ENCODE measurements around the gene STUM. TPM values are rescaled to one million over a fixed set of nuclear protein-coding genes. Genes with fewer than 3 reads are reported as not detected.

Gene STUM
- total and polyA plus RNA-seq, 10 of the 15 experiments (the other 5 are each of a cell fraction or from before 2014, with no cell fraction given), result under 0.01 to 0.15 (median 0.09) TPM; not detected in 5

- Histone ChIP-seq H3K79me2 (ENCODE audit: control insufficient read depth, insufficient read depth, low read length) (peaks cover 13% of the 10 kb centered on the region), H3K9ac (ENCODE audit: control insufficient read depth, insufficient read depth, low read length) (no peak overlapping the region), H3K36me3 (ENCODE audit: control insufficient read depth in 2 of 2, insufficient read depth in 2 of 2, low read length in 1 of 2) (peaks cover 8 to 16% of the 10 kb centered on the region in 2 experiments; a peak in 3 of 4 replicates), H3K4me3 (no peak overlapping the region), H2AFZ (ENCODE audit: control insufficient read depth, low read depth, low read length) (no peak overlapping the region), H3K9me3 (replicated peaks; ENCODE audit: control insufficient read depth, insufficient read depth, low read length) (no peaks in the 10 kb centered on the region), H3K27ac (ENCODE audit: control insufficient read depth, insufficient read depth) (no peak overlapping the region), H3K27me3 (replicated peaks in 1 of 2; ENCODE audit: control insufficient read depth in 2 of 2, insufficient read depth in 2 of 2, low read length in 1 of 2) (no peaks in the 10 kb centered on the region), H3K4me2 (ENCODE audit: control insufficient read depth, insufficient read depth) (no peak overlapping the region), H3K4me1 (ENCODE audit: control insufficient read depth, insufficient read depth, low read length) (peaks cover 25% of the 10 kb centered on the region), H4K20me1 (ENCODE audit: control insufficient read depth, insufficient read depth) (peaks cover 5% of the 10 kb centered on the region; the same call in 1 of the 2 replicates)
- DNase-seq (ENCODE audit: low read depth, low spot score), result no peak
- ChIA-PET SMC1A (ENCODE audit: uncharacterized antibody, unreplicated experiment) (interaction anchor here (1.0 to 3.1 kb wide), 2 partner anchors 11 to 176 kb away, joined by 3 to 10 read pairs; no protein-coding TSS in a partner anchor), POLR2A (no interaction called here), CTCF (interaction anchor here (0.7 to 1.5 kb wide), 5 partner anchors 9 to 164 kb away, joined by 3 to 6 read pairs (median 3); no protein-coding TSS in a partner anchor), RAD21 (ENCODE audit: unreplicated experiment) (interaction anchor here (1.0 kb wide), 1 partner anchor 12 kb away, joined by 3 read pairs; no protein-coding TSS in a partner anchor)
- FAIRE-seq, result no peak
- ATAC-seq, result no peak
- in situ Hi-C loops (cut with MboI) (no loop called here), intact Hi-C loops (cut with micrococcal nuclease; ENCODE audit: unreplicated experiment) (no loop called here)
- TF ChIP-seq POU2F2 (IDR thresholded peaks at IDR 0.05; ENCODE audit: borderline replicate concordance, low read depth, low read length) (no peak), CEBPB (IDR thresholded peaks at IDR 0.05; ENCODE audit: borderline replicate concordance in 1 of 2, low read depth in 2 of 2, low read length in 2 of 2) (no peak), NRF1 (conservative IDR thresholded peaks at IDR 0.05; ENCODE audit: low read depth, low read length) (no peak), LARP7 (IDR thresholded peaks at IDR 0.05) (no peak), SIX5 (IDR thresholded peaks at IDR 0.05; ENCODE audit: low read depth, low read length, severe bottlenecking) (no peak), ETV6 (conservative IDR thresholded peaks at IDR 0.05 in 1 of 2, IDR thresholded peaks at IDR 0.05 in 1 of 2; ENCODE audit: borderline replicate concordance in 1 of 2, low read depth in 1 of 2) (no peak), EED (IDR thresholded peaks at IDR 0.05; ENCODE audit: low read depth) (no peak), POLR2A (IDR thresholded peaks at IDR 0.05; ENCODE audit: low read depth, low read length) (no peak), CHD1 (IDR thresholded peaks at IDR 0.05; ENCODE audit: low read depth, low read length) (no peak), TCF3 (IDR thresholded peaks at IDR 0.05; ENCODE audit: borderline replicate concordance, insufficient read depth, low read depth, low read length) (no peak), NR2F1 (conservative IDR thresholded peaks at IDR 0.05) (no peak), ZNF622 (IDR thresholded peaks at IDR 0.05) (no peak), FOXM1 (IDR thresholded peaks at IDR 0.05; ENCODE audit: low read depth, low read length) (no peak), ZNF274 (IDR thresholded peaks at IDR 0.05; ENCODE audit: insufficient read depth, insufficient read length) (no peak), MEF2B (IDR thresholded peaks at IDR 0.05; ENCODE audit: partially characterized antibody, poor library complexity, severe bottlenecking) (no peak), MTA2 (IDR thresholded peaks at IDR 0.05; ENCODE audit: low read depth) (no peak), BACH1 (IDR thresholded peaks at IDR 0.05; ENCODE audit: borderline replicate concordance) (no peak)
- TF ChIP-seq, protein P1, sequence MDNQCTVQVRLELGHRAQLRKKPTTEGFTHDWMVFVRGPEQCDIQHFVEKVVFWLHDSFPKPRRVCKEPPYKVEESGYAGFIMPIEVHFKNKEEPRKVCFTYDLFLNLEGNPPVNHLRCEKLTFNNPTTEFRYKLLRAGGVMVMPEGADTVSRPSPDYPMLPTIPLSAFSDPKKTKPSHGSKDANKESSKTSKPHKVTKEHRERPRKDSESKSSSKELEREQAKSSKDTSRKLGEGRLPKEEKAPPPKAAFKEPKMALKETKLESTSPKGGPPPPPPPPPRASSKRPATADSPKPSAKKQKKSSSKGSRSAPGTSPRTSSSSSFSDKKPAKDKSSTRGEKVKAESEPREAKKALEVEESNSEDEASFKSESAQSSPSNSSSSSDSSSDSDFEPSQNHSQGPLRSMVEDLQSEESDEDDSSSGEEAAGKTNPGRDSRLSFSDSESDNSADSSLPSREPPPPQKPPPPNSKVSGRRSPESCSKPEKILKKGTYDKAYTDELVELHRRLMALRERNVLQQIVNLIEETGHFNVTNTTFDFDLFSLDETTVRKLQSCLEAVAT (IDR thresholded peaks at IDR 0.05), result no peak
- TF ChIP-seq, protein P2, sequence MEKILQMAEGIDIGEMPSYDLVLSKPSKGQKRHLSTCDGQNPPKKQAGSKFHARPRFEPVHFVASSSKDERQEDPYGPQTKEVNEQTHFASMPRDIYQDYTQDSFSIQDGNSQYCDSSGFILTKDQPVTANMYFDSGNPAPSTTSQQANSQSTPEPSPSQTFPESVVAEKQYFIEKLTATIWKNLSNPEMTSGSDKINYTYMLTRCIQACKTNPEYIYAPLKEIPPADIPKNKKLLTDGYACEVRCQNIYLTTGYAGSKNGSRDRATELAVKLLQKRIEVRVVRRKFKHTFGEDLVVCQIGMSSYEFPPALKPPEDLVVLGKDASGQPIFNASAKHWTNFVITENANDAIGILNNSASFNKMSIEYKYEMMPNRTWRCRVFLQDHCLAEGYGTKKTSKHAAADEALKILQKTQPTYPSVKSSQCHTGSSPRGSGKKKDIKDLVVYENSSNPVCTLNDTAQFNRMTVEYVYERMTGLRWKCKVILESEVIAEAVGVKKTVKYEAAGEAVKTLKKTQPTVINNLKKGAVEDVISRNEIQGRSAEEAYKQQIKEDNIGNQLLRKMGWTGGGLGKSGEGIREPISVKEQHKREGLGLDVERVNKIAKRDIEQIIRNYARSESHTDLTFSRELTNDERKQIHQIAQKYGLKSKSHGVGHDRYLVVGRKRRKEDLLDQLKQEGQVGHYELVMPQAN (conservative IDR thresholded peaks at IDR 0.05), result no peak
- TF ChIP-seq, protein P3, sequence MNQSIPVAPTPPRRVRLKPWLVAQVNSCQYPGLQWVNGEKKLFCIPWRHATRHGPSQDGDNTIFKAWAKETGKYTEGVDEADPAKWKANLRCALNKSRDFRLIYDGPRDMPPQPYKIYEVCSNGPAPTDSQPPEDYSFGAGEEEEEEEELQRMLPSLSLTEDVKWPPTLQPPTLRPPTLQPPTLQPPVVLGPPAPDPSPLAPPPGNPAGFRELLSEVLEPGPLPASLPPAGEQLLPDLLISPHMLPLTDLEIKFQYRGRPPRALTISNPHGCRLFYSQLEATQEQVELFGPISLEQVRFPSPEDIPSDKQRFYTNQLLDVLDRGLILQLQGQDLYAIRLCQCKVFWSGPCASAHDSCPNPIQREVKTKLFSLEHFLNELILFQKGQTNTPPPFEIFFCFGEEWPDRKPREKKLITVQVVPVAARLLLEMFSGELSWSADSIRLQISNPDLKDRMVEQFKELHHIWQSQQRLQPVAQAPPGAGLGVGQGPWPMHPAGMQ (IDR thresholded peaks at IDR 0.05; ENCODE audit: borderline replicate concordance), result no peak
- 93% methylated on average over 11 of the region's 11 CpGs for WGBS (ENCODE audit: insufficient coverage, insufficient replicate concordance, low lambda C conversion rate, missing lambda C conversion rate)
- no TSS peak for BruUV-seq (replicated peaks)
Observed at GRCh38 chr1:226650236-226650841, 101.8 kb downstream of the STUM start.
